GM19397 (cell line): ENCODE measurements around the gene MC1R.
"Not testable (repeated sequence)": the region's sequence is repeated elsewhere in the genome, so short reads cannot be mapped to it uniquely, and the experiment has no call there.

ENCODE experiments used
- ATAC-seq: cut with Tn5 transposase; IDR thresholded peaks from one replicate; pipeline ENCODE4 v1.9.1; 2021; ENCODE audit warnings: mild to moderate bottlenecking, moderate library complexity; ENCODE audit not compliant: unreplicated experiment

MC1R gene

DNA sequence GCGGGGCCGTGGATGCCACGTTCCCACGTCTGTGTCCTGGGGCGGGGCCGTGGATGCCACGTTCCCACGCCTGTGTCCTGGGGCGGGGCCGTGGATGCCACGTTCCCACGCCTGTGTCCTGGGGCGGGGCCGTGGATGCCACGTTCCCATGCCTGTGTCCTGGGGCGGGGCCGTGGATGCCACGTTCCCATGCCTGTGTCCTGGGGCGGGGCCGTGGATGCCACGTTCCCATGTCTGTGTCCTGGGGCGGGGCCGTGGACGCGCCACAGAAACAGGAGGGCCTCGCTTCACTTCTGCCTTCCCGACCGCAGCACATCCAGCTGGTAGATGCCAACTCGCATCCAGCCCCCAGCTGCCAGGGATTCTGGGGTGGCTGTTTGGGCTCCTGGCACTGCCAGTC is 15.4 kb downstream of the MC1R start:
- ATAC-seq, result not testable (repeated sequence)

GRCh38 chr16:89934611-89935553 is 16.2 kb downstream of the MC1R start:
- ATAC-seq, result no peak

- ATAC-seq, result not testable (repeated sequence)
Measured at GRCh38 chr16:89935620-89936019, 17.0 kb downstream of the MC1R start.

- ATAC-seq, result no peak
Measured at GRCh38 chr16:89936034-89936433, 17.4 kb downstream of the MC1R start.

- no peak for ATAC-seq
Measured at GRCh38 chr16:89936508-89936907, 17.8 kb downstream of the MC1R start.

DNA sequence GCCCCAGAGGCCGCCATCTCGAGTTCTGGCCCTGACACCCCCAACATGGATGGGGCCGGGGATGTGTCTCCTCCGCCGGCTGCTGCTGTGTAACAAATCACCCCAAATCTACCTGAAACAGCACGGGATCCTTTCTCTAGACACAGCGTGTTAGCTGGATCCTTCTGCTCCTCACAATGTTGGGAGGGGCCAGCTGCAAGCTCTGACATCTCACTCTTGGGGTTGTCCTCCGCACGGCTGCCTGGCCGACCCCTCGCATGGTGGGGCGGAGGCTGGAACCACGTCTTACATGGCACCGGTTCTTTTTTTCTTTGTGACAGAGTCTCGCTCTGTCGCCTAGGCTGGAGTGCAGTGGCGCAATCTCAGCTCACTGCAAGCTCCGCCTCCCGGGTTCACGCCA is 18.3 kb downstream of the MC1R start:
- ATAC-seq, result no peak

- no peak for ATAC-seq
Measured at GRCh38 chr16:89938175-89938885, 19.7 kb downstream of the MC1R start.

GRCh38 chr16:89944773-89945172 is 26.1 kb downstream of the MC1R start:
- no peak for ATAC-seq

GRCh38 chr16:89945654-89946053 is 27.0 kb downstream of the MC1R start:
- ATAC-seq, result no peak

DNA sequence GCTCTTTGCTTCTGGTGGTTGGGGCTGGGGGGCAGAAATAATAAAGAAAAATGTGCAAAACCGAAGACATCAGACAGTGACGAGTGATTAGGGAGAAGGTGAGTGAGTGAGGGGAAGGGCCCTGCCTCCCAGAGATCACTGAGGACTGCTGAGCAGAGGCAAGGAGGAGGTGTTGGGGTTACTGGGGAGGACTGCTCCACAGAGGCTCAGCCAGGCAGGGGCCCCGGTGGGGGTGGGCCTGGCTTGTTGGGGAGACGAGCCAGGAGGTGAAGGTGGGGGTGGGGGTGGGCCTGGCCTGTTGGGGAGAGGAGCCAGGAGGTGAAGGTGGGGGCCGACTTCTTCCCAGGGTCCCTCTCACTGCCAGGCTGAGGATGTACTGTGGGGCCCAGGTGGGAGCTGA is 27.9 kb downstream of the MC1R start:
- no peak for ATAC-seq

DNA sequence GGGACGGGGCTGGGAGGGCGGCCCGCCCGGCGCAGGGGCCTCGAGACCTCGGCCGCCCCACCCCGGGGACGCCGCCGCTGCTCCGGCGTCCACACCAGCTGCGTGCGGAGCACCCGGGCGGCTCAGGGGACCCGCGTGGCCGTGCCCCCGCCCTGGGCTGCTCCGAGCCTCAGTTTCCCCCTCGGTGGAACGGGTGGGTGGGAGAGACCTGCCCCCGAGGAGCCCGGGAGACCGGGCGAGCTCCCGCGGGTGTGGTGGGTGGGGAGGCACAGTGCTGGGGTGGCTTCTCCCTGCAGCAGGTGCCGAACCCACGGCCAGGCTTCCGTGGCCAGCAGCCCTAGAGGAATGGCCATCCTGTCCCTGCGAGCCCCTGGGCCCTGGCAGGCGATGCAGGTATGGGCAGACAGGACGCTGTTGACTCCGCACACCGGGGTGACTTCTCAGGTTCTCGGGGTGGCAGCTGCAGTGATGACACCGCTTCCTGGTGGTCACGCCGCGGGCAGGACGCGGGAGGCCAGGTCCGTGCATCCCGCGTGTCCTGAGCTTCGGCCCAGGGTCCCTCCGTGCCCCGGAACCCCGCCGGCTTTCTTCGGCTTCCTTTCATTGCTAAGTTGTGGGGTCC is 30.6 kb downstream of the MC1R start:
- ATAC-seq, result no peak

GRCh38 chr16:89949756-89950155 is 31.1 kb downstream of the MC1R start:
- no peak for ATAC-seq

DNA sequence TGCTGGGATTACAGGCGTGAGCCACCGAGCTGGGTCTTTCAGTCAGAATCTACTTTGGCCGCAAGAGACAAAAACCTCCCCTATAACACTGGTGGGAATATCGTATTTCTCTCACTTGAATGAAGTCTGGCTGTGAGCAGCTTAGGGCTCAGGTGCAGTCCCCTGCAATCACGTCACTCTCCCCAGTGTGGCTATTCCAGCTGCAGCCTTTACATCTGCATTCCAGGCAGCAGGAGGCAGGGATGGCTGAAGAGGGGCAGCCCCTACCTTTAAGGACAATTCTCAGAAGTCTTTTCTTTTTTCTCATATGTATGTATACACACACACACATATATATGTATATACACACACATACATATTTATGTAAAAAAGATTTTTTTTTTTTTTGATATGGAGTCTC is 32.8 kb downstream of the MC1R start:
- no peak for ATAC-seq

- no peak for ATAC-seq
Measured at GRCh38 chr16:89952049-89952448, 33.4 kb downstream of the MC1R start.

GRCh38 chr16:89952551-89952950 is 33.9 kb downstream of the MC1R start:
- no peak for ATAC-seq

GRCh38 chr16:89953671-89954406 is 35.2 kb downstream of the MC1R start:
- ATAC-seq, result no peak

- ATAC-seq, result no peak
Measured at GRCh38 chr16:89954462-89954861, 35.8 kb downstream of the MC1R start.

DNA sequence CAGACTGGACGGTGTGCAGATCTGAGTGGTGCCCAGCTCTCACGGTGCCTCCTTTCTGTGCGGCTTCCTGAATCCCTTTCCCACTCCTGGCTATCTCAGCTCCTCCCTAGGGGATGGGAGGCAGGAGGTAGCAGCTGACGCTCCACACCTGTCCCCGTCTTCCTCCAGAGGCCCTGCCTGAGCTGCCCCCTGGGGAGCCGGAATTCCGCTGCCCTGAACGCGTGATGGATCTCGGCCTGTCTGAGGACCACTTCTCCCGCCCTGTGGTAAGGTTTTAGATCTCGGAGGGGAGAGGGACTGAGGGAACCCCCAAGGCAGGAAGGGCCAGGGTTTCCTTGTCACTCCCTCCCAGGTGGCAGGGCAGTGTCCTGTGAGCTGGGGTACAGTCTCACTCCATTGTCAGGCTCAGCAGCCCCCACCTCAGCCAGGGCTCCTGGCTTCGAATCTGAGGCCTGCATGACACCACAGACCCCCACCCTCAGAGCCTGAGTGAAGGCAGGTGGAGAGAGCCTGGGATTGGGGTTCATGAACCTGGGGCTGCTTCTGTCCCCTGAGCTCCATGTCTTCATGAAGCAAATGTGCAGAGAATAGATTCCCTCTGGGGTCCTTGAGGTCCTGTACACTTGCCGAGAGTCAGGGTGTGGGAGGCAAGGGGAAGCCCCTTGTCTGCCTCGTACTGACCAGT is 36.5 kb downstream of the MC1R start:
- no peak for ATAC-seq

DNA sequence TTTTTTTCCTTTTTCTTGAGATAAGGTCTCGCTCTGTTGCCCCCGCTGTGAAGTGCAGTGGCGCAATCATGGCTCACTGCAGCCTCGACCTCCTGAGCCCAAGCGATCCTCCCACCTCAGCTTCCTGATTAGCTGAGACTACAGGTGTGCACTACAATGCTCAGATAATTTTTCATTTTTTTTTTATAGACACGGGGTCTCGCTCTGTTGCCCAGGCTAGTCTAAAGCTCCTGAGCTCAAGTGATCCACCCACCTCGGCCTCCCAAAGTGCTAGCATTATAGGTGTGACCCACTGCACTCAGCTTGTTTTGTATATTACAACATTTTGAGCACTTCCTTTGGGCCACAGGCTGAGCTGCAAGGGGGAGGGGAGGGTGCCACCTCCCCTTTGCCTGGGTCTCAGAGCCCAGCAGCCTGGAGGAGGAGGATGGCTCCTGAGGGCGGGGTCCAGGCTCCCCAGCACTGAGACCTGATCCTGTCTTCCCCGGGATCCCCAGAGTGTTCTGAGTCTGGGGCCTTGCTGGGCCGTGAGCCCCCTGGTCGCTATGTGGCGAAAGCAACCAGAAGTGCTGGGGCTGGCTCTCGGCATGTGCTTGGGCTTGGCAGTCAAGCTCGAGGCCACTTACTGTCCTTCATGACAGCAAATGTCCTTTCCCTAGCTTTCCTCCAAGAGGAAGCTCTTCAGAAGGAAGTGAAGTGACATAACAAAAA is 38.0 kb downstream of the MC1R start:
- no peak for ATAC-seq
